Measurements from ENCODE around the gene PLK1. TPM values are rescaled to one million over a fixed set of nuclear protein-coding genes. Genes with fewer than 3 reads are reported as not detected.
"Not testable (repeated sequence)": the region's sequence is repeated elsewhere in the genome, so short reads cannot be mapped to it uniquely, and the experiment has no call there.

PLK1 gene
- total RNA-seq, result 2.3 TPM
- long read RNA-seq, partial matches to known transcripts, result 0 of 4 reads
- long read RNA-seq, other reads (novel, unspliced or antisense), result 1 of 4 reads

GRCh38 chr16:23678430-23679273, at the start of gene PLK1:
Gene PLK1, plus strand, starts transcription at chr16:23678889. Its CDS starts 44 bp downstream, at chr16:23678933.
- peaks cover 20% of the 10 kb centered on the region for H3K36me3 ChIP-seq
- H3K9me3 ChIP-seq, result no peaks in the 10 kb centered on the region
- H3K27me3 ChIP-seq (ENCODE audit: low read depth), result no peaks in the 10 kb centered on the region
- peaks cover 9% of the 10 kb centered on the region for H3K4me1 ChIP-seq
- no peak within 1 kb of the TSS for H3K27ac ChIP-seq
- TF ChIP-seq CTCF (IDR thresholded peaks at IDR 0.05), result peak; percentile 14
- ATAC-seq, result peak; percentile 94 to 97
- DNase-seq, result peak; percentile 87
- intact Hi-C loops (cut with DNase I), result no loop called here
- peak within 1 kb of the TSS; percentile 64 for H3K4me3 ChIP-seq

GRCh38 chr16:23629516-23629915, 49.2 kb upstream of the PLK1 start:
- Histone ChIP-seq H3K9me3 (no peaks in the 10 kb centered on the region), H3K36me3 (peaks cover 75% of the 10 kb centered on the region), H3K27ac (no peak overlapping the region), H3K27me3 (ENCODE audit: low read depth) (no peaks in the 10 kb centered on the region), H3K4me3 (no peak overlapping the region), H3K4me1 (no peaks in the 10 kb centered on the region)
- no peak for TF ChIP-seq CTCF (IDR thresholded peaks at IDR 0.05)
- no peak for DNase-seq
- intact Hi-C loops (cut with DNase I), result no loop called here
- ATAC-seq, result no peak

GRCh38 chr16:23631874-23632273, 46.8 kb upstream of the PLK1 start:
- peaks cover 75% of the 10 kb centered on the region for H3K36me3 ChIP-seq
- not testable (repeated sequence) for H3K27me3 ChIP-seq (ENCODE audit: low read depth); H3K9me3 ChIP-seq

GRCh38 chr16:23634461-23635036, 44.1 kb upstream of the PLK1 start:
- Histone ChIP-seq H3K9me3 (no peaks in the 10 kb centered on the region), H3K4me1 (peaks cover 4% of the 10 kb centered on the region), H3K36me3 (peaks cover 63% of the 10 kb centered on the region), H3K4me3 (no peak overlapping the region), H3K27me3 (ENCODE audit: low read depth) (no peaks in the 10 kb centered on the region), H3K27ac (no peak overlapping the region)
- ATAC-seq (no peak), DNase-seq (no peak)
- TF ChIP-seq CTCF (IDR thresholded peaks at IDR 0.05), result no peak
- intact Hi-C loops (cut with DNase I), result no loop called here

More at GRCh38 chr16:23631874-23632273, 46.8 kb upstream of the PLK1 start:
- H3K27ac ChIP-seq; DNase-seq; H3K4me3 ChIP-seq; H3K4me1 ChIP-seq; ATAC-seq; intact Hi-C loops (cut with DNase I): not testable (repeated sequence)

- Histone ChIP-seq H3K27ac (no peak overlapping the region), H3K27me3 (ENCODE audit: low read depth) (no peaks in the 10 kb centered on the region), H3K4me3 (no peak overlapping the region), H3K4me1 (peaks cover 14% of the 10 kb centered on the region), H3K9me3 (no peaks in the 10 kb centered on the region), H3K36me3 (peaks cover 56% of the 10 kb centered on the region)
- intact Hi-C loops (cut with DNase I), result no loop called here
- DNase-seq (no peak), ATAC-seq (no peak)
- no peak for TF ChIP-seq CTCF (IDR thresholded peaks at IDR 0.05)
Measured at GRCh38 chr16:23635958-23636357, 42.7 kb upstream of the PLK1 start.

GRCh38 chr16:23640615-23640930, 38.1 kb upstream of the PLK1 start:
- no peaks in the 10 kb centered on the region for H3K27me3 ChIP-seq (ENCODE audit: low read depth)
- ATAC-seq (peak in 1 of 2 donors; percentile 2), DNase-seq (no peak)
- H3K36me3 ChIP-seq, result peaks cover 55% of the 10 kb centered on the region
- H3K4me1 ChIP-seq, result peaks cover 23% of the 10 kb centered on the region
- intact Hi-C loops (cut with DNase I), result no loop called here
- peak overlapping the region; percentile 88 for H3K4me3 ChIP-seq
- peak overlapping the region; percentile 76 for H3K27ac ChIP-seq
- no peak for TF ChIP-seq CTCF (IDR thresholded peaks at IDR 0.05)
- H3K9me3 ChIP-seq, result no peaks in the 10 kb centered on the region

Data from lower lobe of right lung (tissue), 2 donors.